ENCODE measurements around the gene CERS2. TPM values are rescaled to one million over a fixed set of nuclear protein-coding genes. Genes with fewer than 3 reads are reported as not detected.

Gene CERS2
- total and polyA plus RNA-seq, 2 of the 13 experiments (the other 11 are each of a cell fraction or from before 2014, with no cell fraction given), result 269 to 298 TPM

DNA sequence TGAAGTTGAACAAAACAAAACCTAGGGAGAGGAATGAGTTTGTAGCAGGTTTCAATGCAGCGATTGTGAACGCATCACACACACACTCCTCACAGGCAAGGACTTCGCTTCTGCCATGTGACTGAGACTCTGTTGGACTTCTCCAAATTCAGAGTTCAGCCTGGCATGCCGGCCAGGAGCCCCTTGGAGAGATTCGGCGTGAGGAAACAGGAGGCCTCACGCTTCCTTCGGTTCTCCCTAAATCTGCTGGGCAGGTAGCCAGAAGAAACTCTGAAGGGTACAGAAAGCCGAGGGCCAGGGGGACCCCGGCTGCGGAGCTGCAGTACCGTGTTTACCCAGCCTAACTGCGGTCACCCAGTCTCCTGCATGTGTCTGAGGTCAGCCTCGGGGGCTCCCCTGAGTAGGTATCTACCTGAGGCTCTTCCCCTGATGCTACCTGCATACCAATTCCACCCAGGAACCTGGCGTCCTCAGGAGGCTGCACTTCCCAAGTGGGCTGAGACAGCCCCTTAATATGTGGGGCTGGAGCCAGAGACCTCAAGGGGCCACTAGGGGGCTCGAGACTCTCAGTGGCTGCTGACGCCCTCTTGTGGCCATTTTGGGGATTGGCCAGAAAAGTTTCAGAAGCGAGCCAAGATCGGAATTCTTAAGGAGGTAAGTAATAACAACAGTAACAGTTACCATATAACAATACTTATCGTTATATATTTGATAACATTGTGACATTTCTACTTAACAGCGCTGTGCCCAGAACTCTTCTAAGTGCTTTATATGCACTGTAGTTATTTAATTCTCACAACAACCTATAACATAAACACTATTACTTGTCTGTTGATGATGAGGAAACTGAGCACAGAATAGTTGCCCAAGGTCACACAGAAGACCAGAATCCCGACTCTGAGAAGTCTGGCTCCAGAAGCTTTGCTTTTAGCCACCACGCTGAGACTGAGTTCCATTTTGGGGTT is 4.7 kb upstream of the CERS2 start (continued):
- TF ChIP-seq SIN3A (IDR thresholded peaks at IDR 0.05; ENCODE audit: borderline replicate concordance, low read depth, low read length) (no peak), ZFP36 (IDR thresholded peaks at IDR 0.05; ENCODE audit: borderline replicate concordance, low read depth, low read length, partially characterized antibody) (no peak), FOXK2 (IDR thresholded peaks at IDR 0.05) (no peak), ZNF691 (CRISPR knock-in tag; IDR thresholded peaks at IDR 0.05; ENCODE audit: borderline replicate concordance, low read depth) (peak; percentile 51; the same call in 1 of the 2 replicates), ZNF737 (CRISPR knock-in tag; IDR thresholded peaks at IDR 0.05; ENCODE audit: borderline replicate concordance) (no peak), STAT5B (CRISPR knock-in tag; IDR thresholded peaks at IDR 0.05) (no peak), JDP2 (CRISPR knock-in tag; IDR thresholded peaks at IDR 0.05; ENCODE audit: borderline replicate concordance) (no peak), KIAA2018 (CRISPR knock-in tag; IDR thresholded peaks at IDR 0.05; ENCODE audit: borderline replicate concordance) (no peak), HMGXB4 (CRISPR knock-in tag; IDR thresholded peaks at IDR 0.05; ENCODE audit: borderline replicate concordance in 1 of 2, low read depth in 1 of 2) (peak; percentile 97 to 99), EED (CRISPR knock-in tag; IDR thresholded peaks at IDR 0.05) (no peak), ZNF224 (CRISPR knock-in tag; IDR thresholded peaks at IDR 0.05) (0 out of 2 replicates have a peak, but pooled peaks have one; percentile 52), RFXAP (CRISPR knock-in tag; IDR thresholded peaks at IDR 0.05; ENCODE audit: borderline replicate concordance) (no peak), SRSF1 (optimal IDR thresholded peaks at IDR 0.05; ENCODE audit: low read depth, low read length) (no peak), MIER3 (CRISPR knock-in tag; IDR thresholded peaks at IDR 0.05; ENCODE audit: borderline replicate concordance) (0 out of 2 replicates have a peak, but pooled peaks have one; percentile 66), NFKBIZ (CRISPR knock-in tag; IDR thresholded peaks at IDR 0.05) (0 out of 2 replicates have a peak, but pooled peaks have one; percentile 20), RCOR2 (CRISPR knock-in tag; IDR thresholded peaks at IDR 0.05) (0 out of 2 replicates have a peak, but pooled peaks have one; percentile 45), FIP1L1 (IDR thresholded peaks at IDR 0.05; ENCODE audit: borderline replicate concordance, insufficient read depth, low read depth, low read length) (no peak)
